A673 (cell line): Measurements from ENCODE around the gene IDE. TPM values are rescaled to one million over a fixed set of nuclear protein-coding genes. Genes with fewer than 3 reads are reported as not detected.
A peak's percentile ranks its signal among the peaks of the same experiment; 100 is the strongest.
"Not testable (repeated sequence)": the region's sequence is repeated elsewhere in the genome, so short reads cannot be mapped to it uniquely, and the experiment has no call there.

Experiments used
- BruUV-seq: library from RNA; stranded (reverse); fragments of 400-500 nt; replicated peaks from 2 replicates; lab custom pipeline; 2021; lab: Mats Ljungman, UMichigan
- CTCF ChIA-PET: fragments of 300-600 bp; sonication (Branson Sonifier 250); formaldehyde crosslinking; loops from one replicate; lab custom pipeline; 2022; ENCODE audit warnings: antibody characterized with exemption; lab: Charles Lee
- POLR2A ChIA-PET: fragments of 300-600 bp; sonication (Branson Sonifier 250); formaldehyde crosslinking; loops from one replicate; lab custom pipeline; 2022; ENCODE audit warnings: antibody characterized with exemption; ENCODE audit not compliant: low non-redundant PET; lab: Charles Lee
- DNase-seq: peaks from one replicate; pipeline ENCODE4 v3.0.0-alpha.2; 2015; ENCODE audit warnings: low spot score
- H3K27ac ChIP-seq: fragments of 200-600 bp; sonication (generic); 2 replicates; pipeline ENCODE4 v1.5.1; 2016; ENCODE audit warnings: mixed run types, low read depth, mild to moderate bottlenecking, mixed read lengths, antibody characterized with exemption, low read length; ENCODE audit not compliant: poor library complexity, severe bottlenecking
- H3K27me3 ChIP-seq: fragments of 200-600 bp; sonication (generic); replicated peaks from 2 replicates; pipeline ENCODE4 v1.6.1; 2017; ENCODE audit warnings: mixed run types, low read depth, mild to moderate bottlenecking, mixed read lengths, antibody characterized with exemption, low read length; ENCODE audit not compliant: insufficient read depth, poor library complexity
- H3K36me3 ChIP-seq: fragments of 200-600 bp; sonication (generic); 2 replicates; pipeline ENCODE4 v1.6.1; 2016; ENCODE audit warnings: mixed run types, mild to moderate bottlenecking, mixed read lengths, antibody characterized with exemption, low read length; ENCODE audit not compliant: insufficient read depth, poor library complexity, severe bottlenecking
- H3K4me1 ChIP-seq: fragments of 200-600 bp; sonication (generic); 2 replicates; pipeline ENCODE4 v1.6.1; 2017; ENCODE audit warnings: mixed run types, mild to moderate bottlenecking, mixed read lengths, antibody characterized with exemption, low read length; ENCODE audit not compliant: insufficient read depth, poor library complexity, severe bottlenecking
- H3K4me3 ChIP-seq: fragments of 200-600 bp; sonication (generic); 2 replicates; pipeline ENCODE4 v1.5.1; 2016; ENCODE audit warnings: low read depth, mixed run types, mild to moderate bottlenecking, mixed read lengths, low read length; ENCODE audit not compliant: poor library complexity, severe bottlenecking
- H3K9me3 ChIP-seq: fragments of 200-600 bp; sonication (generic); 2 replicates; pipeline ENCODE4 v1.6.1; 2016; ENCODE audit warnings: mixed run types, low read depth, mild to moderate bottlenecking, mixed read lengths, antibody characterized with exemption, low read length; ENCODE audit not compliant: poor library complexity, severe bottlenecking
- CTCF ChIP-seq: fragments of 300-800, 200-600 bp; sonication (generic); conservative IDR thresholded peaks from 2 replicates; pipeline ENCODE4 v1.5.1; 2017; ENCODE audit warnings: low read depth, mild to moderate bottlenecking, antibody characterized with exemption, low read length, moderate library complexity, mixed read lengths
- EZH2 ChIP-seq: fragments of 200-600 bp; sonication (generic); IDR thresholded peaks from 2 replicates; pipeline ENCODE4 v1.6.1; 2017; ENCODE audit warnings: borderline replicate concordance, low read depth, mild to moderate bottlenecking, mixed read lengths, antibody characterized with exemption, low read length; ENCODE audit not compliant: poor library complexity, severe bottlenecking
- intact Hi-C: fragments of 100-400 bp; cut with micrococcal nuclease; formaldehyde crosslinking; loops from one replicate; pipeline ENCODE4 v1.10.0; 2022; ENCODE audit not compliant: unreplicated experiment
- total RNA-seq: library from RNA; stranded (reverse); gene quantifications from 2 replicates; pipeline ENCODE4 v1.2.3, GENCODE V29; 2021

Gene IDE
- total RNA-seq, 1 experiment from 2014 or later: 87.8 TPM

- Histone ChIP-seq H3K4me1 (no peaks in the 10 kb centered on the region), H3K27ac (no peak overlapping the region), H3K36me3 (peaks cover 35% of the 10 kb centered on the region), H3K9me3 (no peaks in the 10 kb centered on the region), H3K4me3 (no peak overlapping the region), H3K27me3 (no peaks in the 10 kb centered on the region)
- no peak for DNase-seq
- TF ChIP-seq EZH2 (no peak), CTCF (no peak)
- CTCF ChIA-PET: interaction anchor here (0.5 kb wide), 1 partner anchor 14 kb away, joined by 3 read pairs; no protein-coding TSS in a partner anchor
- intact Hi-C loops: no loop called here
- BruUV-seq: no TSS peak
- POLR2A ChIA-PET: no interaction called here
Observed at GRCh38 chr10:92464364-92464763, 109.5 kb downstream of the IDE start.

- Histone ChIP-seq H3K36me3 (peaks cover 28% of the 10 kb centered on the region), H3K27me3 (no peaks in the 10 kb centered on the region), H3K4me3 (no peak overlapping the region), H3K4me1 (no peaks in the 10 kb centered on the region), H3K27ac (no peak overlapping the region), H3K9me3 (no peaks in the 10 kb centered on the region)
- POLR2A ChIA-PET: no interaction called here
- CTCF ChIA-PET: no interaction called here
- intact Hi-C loops: no loop called here
- no peak for TF ChIP-seq CTCF
- no peak for DNase-seq
- no TSS peak for BruUV-seq
Observed at GRCh38 chr10:92463582-92463981, 110.3 kb downstream of the IDE start.

GRCh38 chr10:92454955-92455354 lies 118.9 kb downstream of the IDE start:
- BruUV-seq, CTCF ChIA-PET: not testable (repeated sequence)

GRCh38 chr10:92452313-92452712 lies 121.6 kb downstream of the IDE start:
- Histone ChIP-seq H3K36me3 (peaks cover 18% of the 10 kb centered on the region), H3K4me1 (no peaks in the 10 kb centered on the region), H3K27me3 (no peaks in the 10 kb centered on the region), H3K27ac (no peak overlapping the region), H3K4me3 (no peak overlapping the region), H3K9me3 (no peaks in the 10 kb centered on the region)
- intact Hi-C loops: no loop called here
- POLR2A ChIA-PET: no interaction called here
- DNase-seq: no peak
- CTCF ChIA-PET: no interaction called here
- TF ChIP-seq CTCF (no peak), EZH2 (no peak)
- TSS peak; percentile 19 for BruUV-seq

More at GRCh38 chr10:92454955-92455354, 118.9 kb downstream of the IDE start:
- H3K4me1 ChIP-seq, H3K9me3 ChIP-seq, H3K27me3 ChIP-seq, H3K4me3 ChIP-seq, intact Hi-C loops, DNase-seq, POLR2A ChIA-PET, H3K27ac ChIP-seq: not testable (repeated sequence)
- H3K36me3 ChIP-seq: peaks cover 18% of the 10 kb centered on the region
